Panc1 (cell line): ENCODE data around the gene CCR5AS.

Source experiments
- POLR2AphosphoS5 ChIP-seq: IDR thresholded peaks from 2 replicates; pipeline ENCODE4 v1.6.1; 2012; ENCODE audit warnings: mild to moderate bottlenecking, low read depth, low read length, moderate library complexity
- SIN3A ChIP-seq: IDR thresholded peaks from 2 replicates; pipeline ENCODE4 v1.6.1; 2012; ENCODE audit warnings: low read depth, mild to moderate bottlenecking, low read length, moderate library complexity, borderline replicate concordance; ENCODE audit not compliant: insufficient read depth
- TF ChIP-seq, protein P1 (sequence below): fragments of 450-650 bp; IDR thresholded peaks from 2 replicates; pipeline ENCODE4 v1.5.1; 2017; ENCODE audit warnings: mild to moderate bottlenecking
- TF ChIP-seq, protein P2 (sequence below), 2 experiments: IDR thresholded peaks; 2 replicates each; pipeline ENCODE4 v1.6.1; 2011 to 2012; ENCODE audit warnings: low read depth in 2 of 2, control low read depth in 1 of 2, low read length in 1 of 2, mild to moderate bottlenecking in 1 of 2, moderate library complexity in 1 of 2; ENCODE audit not compliant: insufficient read depth in 1 of 2

DNA sequence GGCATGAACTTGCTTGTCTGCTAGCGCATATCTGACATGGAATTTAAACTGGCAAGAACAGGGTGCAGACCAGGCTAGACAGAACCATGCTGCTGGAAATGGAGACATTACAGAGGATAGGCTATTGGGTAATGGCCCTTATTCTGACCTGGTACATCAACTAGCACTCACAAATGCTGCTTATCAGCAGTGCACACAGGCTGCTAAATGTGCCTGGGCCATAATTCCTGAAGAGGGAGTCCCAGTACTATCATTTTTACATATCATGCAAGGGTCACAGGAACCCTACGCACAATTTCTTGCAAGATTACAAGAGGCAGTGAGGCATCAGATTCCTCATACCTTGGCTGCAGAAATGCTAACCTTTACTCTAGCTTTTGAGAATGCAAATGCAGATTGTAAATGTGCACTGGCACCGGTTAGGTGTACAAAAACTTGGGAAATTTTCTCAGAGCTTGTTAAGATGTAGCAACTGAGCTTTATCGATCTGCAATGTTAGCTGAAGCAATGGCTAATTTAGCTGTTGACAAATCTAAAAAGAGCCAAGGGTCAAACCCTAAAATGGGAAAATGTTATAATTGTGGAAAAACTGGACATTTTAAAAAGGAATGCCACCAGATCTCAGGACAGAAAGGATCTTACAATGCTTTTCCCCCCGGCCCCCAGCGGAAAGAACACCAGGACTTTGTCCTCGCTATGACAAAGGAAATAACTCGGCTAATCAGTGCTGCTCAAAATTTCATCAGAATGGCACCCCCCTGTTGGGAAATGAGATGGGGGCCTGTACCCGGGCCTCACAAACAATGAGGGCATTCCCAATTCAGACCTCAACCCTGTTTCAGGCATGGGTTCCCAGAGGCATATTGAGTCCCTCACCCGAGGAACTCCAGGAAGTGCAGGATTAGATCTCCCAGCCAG lies 21.3 kb upstream of the CCR5AS start:
- TF ChIP-seq, protein P1, sequence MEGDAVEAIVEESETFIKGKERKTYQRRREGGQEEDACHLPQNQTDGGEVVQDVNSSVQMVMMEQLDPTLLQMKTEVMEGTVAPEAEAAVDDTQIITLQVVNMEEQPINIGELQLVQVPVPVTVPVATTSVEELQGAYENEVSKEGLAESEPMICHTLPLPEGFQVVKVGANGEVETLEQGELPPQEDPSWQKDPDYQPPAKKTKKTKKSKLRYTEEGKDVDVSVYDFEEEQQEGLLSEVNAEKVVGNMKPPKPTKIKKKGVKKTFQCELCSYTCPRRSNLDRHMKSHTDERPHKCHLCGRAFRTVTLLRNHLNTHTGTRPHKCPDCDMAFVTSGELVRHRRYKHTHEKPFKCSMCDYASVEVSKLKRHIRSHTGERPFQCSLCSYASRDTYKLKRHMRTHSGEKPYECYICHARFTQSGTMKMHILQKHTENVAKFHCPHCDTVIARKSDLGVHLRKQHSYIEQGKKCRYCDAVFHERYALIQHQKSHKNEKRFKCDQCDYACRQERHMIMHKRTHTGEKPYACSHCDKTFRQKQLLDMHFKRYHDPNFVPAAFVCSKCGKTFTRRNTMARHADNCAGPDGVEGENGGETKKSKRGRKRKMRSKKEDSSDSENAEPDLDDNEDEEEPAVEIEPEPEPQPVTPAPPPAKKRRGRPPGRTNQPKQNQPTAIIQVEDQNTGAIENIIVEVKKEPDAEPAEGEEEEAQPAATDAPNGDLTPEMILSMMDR, result no peak
- no peak for TF ChIP-seq POLR2AphosphoS5
- TF ChIP-seq, protein P2, sequence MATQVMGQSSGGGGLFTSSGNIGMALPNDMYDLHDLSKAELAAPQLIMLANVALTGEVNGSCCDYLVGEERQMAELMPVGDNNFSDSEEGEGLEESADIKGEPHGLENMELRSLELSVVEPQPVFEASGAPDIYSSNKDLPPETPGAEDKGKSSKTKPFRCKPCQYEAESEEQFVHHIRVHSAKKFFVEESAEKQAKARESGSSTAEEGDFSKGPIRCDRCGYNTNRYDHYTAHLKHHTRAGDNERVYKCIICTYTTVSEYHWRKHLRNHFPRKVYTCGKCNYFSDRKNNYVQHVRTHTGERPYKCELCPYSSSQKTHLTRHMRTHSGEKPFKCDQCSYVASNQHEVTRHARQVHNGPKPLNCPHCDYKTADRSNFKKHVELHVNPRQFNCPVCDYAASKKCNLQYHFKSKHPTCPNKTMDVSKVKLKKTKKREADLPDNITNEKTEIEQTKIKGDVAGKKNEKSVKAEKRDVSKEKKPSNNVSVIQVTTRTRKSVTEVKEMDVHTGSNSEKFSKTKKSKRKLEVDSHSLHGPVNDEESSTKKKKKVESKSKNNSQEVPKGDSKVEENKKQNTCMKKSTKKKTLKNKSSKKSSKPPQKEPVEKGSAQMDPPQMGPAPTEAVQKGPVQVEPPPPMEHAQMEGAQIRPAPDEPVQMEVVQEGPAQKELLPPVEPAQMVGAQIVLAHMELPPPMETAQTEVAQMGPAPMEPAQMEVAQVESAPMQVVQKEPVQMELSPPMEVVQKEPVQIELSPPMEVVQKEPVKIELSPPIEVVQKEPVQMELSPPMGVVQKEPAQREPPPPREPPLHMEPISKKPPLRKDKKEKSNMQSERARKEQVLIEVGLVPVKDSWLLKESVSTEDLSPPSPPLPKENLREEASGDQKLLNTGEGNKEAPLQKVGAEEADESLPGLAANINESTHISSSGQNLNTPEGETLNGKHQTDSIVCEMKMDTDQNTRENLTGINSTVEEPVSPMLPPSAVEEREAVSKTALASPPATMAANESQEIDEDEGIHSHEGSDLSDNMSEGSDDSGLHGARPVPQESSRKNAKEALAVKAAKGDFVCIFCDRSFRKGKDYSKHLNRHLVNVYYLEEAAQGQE (IDR thresholded peaks at IDR 0.05; ENCODE audit: insufficient read depth in 1 of 2, low read depth in 2 of 2, low read length in 1 of 2), result no peak
- no peak for TF ChIP-seq SIN3A
